GM23338 (cell line): ENCODE data around the gene KCTD21. TPM values are rescaled to one million over a fixed set of nuclear protein-coding genes. Genes with fewer than 3 reads are reported as not detected.

Source experiments
- CREB1 ChIP-seq: fragments of 250-450 bp; sonication (Bioruptor Pico); IDR thresholded peaks from 2 replicates; pipeline ENCODE4 v1.5.0; 2020; ENCODE audit warnings: low read depth, mild to moderate bottlenecking, moderate library complexity
- EZH2phosphoT487 ChIP-seq: fragments of 200-600 bp; sonication (generic); IDR thresholded peaks from one replicate; pipeline ENCODE4 v1.8.1; 2018; ENCODE audit warnings: antibody characterized with exemption; ENCODE audit not compliant: unreplicated experiment
- JUNB ChIP-seq: IDR thresholded peaks from one replicate; pipeline ENCODE4 v1.6.1; 2016; ENCODE audit warnings: antibody characterized with exemption; ENCODE audit not compliant: unreplicated experiment
- NANOG ChIP-seq: IDR thresholded peaks from 2 replicates; pipeline ENCODE4 v1.6.1; 2016; ENCODE audit warnings: antibody characterized with exemption, borderline replicate concordance
- POLR2AphosphoS5 ChIP-seq: IDR thresholded peaks from 2 replicates; pipeline ENCODE4 v1.6.1; 2016; ENCODE audit warnings: antibody characterized with exemption, low read depth
- REST ChIP-seq: IDR thresholded peaks from one replicate; pipeline ENCODE4 v1.6.1; 2018; ENCODE audit warnings: antibody characterized with exemption; ENCODE audit not compliant: unreplicated experiment
- ZNF114 ChIP-seq: fragments of 250-450 bp; sonication (Bioruptor Pico); IDR thresholded peaks from 2 replicates; pipeline ENCODE4 v1.5.0; 2020; ENCODE audit warnings: mild to moderate bottlenecking, moderate library complexity
- ZNF331 ChIP-seq: fragments of 250-450 bp; sonication (Bioruptor Pico); IDR thresholded peaks from 2 replicates; pipeline ENCODE4 v1.5.0; 2020; ENCODE audit warnings: low read depth, mild to moderate bottlenecking, moderate library complexity
- ZNF462 ChIP-seq: fragments of 250-450 bp; sonication (Bioruptor Pico); IDR thresholded peaks from 2 replicates; pipeline ENCODE4 v1.5.0; 2020; ENCODE audit warnings: mild to moderate bottlenecking, moderate library complexity
- polyA plus RNA-seq: library from polyadenylated mRNA; unstranded; fragments of >200 nt; fragmentation: Nextera tagmentation; extraction: Ambion mirVana; gene quantifications from 2 replicates; pipeline ENCODE4 v1.2.1, GENCODE V29; 2016
- total RNA-seq: library from RNA; depleted of rRNA; stranded (reverse); fragments of >200 nt; shearing (Covaris generic); gene quantifications from 2 replicates; pipeline ENCODE4 v1.2.3, GENCODE V29; 2014

KCTD21 gene
- total and polyA plus RNA-seq, 2 experiments from 2014 or later = 1.0 to 3.7 TPM

- no peak for TF ChIP-seq ZNF462
- no peak for TF ChIP-seq ZNF114 (CRISPR knock-in tag)
- no peak for TF ChIP-seq NANOG
- TF ChIP-seq JUNB = no peak
- TF ChIP-seq CREB1 (CRISPR knock-in tag) = no peak
- TF ChIP-seq ZNF331 (CRISPR knock-in tag) = no peak
- TF ChIP-seq EZH2phosphoT487 = no peak
- TF ChIP-seq POLR2AphosphoS5 = no peak
- TF ChIP-seq REST = no peak
These were observed 1.9 kb upstream of the KCTD21 start (continued) for GRCh38 chr11:78190374-78190773.
